RKO (cell line): ENCODE data around the gene TP53I11.

Experiments used
- DNase-seq: peaks from one replicate; pipeline ENCODE4 v3.0.0-alpha.2; 2016; ENCODE audit warnings: low spot score

TP53I11 gene

GRCh38 chr11:44978274-44978960 lies 27.7 kb upstream of the TP53I11 start:
- no peak for DNase-seq

- DNase-seq: no peak
Observed at GRCh38 chr11:44977493-44977984, 26.9 kb upstream of the TP53I11 start.

- no peak for DNase-seq
Observed at GRCh38 chr11:44976576-44976975, 25.9 kb upstream of the TP53I11 start.

GRCh38 chr11:44974402-44975000 lies 23.8 kb upstream of the TP53I11 start:
- DNase-seq: no peak

- DNase-seq: no peak
Observed at GRCh38 chr11:44973632-44974401, 23.1 kb upstream of the TP53I11 start.

- DNase-seq: no peak
Observed at GRCh38 chr11:44972746-44973435, 22.2 kb upstream of the TP53I11 start.

- DNase-seq: no peak
Observed at GRCh38 chr11:44971185-44971584, 20.5 kb upstream of the TP53I11 start.

GRCh38 chr11:44970293-44970692 lies 19.6 kb upstream of the TP53I11 start:
- no peak for DNase-seq

GRCh38 chr11:44969651-44970252 lies 19.1 kb upstream of the TP53I11 start:
- no peak for DNase-seq

GRCh38 chr11:44968510-44968909 lies 17.8 kb upstream of the TP53I11 start:
- no peak for DNase-seq

- no peak for DNase-seq
Observed at GRCh38 chr11:44967930-44968496, 17.3 kb upstream of the TP53I11 start.

- no peak for DNase-seq
Observed at GRCh38 chr11:44966694-44967093, 16.0 kb upstream of the TP53I11 start.

- no peak for DNase-seq
Observed at GRCh38 chr11:44964526-44965209, 14.0 kb upstream of the TP53I11 start.

- DNase-seq: no peak
Observed at GRCh38 chr11:44963948-44964347, 13.3 kb upstream of the TP53I11 start.

- no peak for DNase-seq
Observed at GRCh38 chr11:44963136-44963535, 12.5 kb upstream of the TP53I11 start.

GRCh38 chr11:44962464-44962863 lies 11.8 kb upstream of the TP53I11 start:
- DNase-seq: no peak

- DNase-seq: no peak
Observed at GRCh38 chr11:44960200-44960845, 9.6 kb upstream of the TP53I11 start.

GRCh38 chr11:44959064-44959463 lies 8.4 kb upstream of the TP53I11 start:
- DNase-seq: no peak

- no peak for DNase-seq
Observed at GRCh38 chr11:44957776-44958564, 7.3 kb upstream of the TP53I11 start.

GRCh38 chr11:44957040-44957515 lies 6.4 kb upstream of the TP53I11 start:
- no peak for DNase-seq
